ENCODE measurements around the gene FAM193A. TPM values are rescaled to one million over a fixed set of nuclear protein-coding genes. Genes with fewer than 3 reads are reported as not detected.

FAM193A gene
- total RNA-seq, 4 donors from 2014 or later = 27.7 to 40.4 (median 31.1) TPM

DNA sequence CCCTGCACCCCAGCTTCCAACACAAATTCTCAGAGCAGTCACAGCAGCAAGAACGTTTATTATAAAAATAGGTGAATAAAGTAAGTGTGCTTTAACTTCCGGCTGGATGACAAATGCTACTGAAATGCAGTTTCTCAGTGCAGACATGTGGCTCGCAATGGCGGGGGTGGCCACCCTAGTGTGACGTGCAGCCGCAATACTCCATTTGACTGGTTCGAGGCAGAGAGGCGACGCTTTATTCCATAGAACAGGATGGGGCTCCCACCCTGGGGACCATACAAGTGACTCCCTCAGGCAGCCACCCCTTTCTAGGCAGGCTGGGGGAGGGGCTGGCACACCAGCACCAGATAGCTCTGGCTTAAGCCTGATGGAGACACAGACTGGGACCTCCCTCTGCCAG, 205.2 kb downstream of the FAM193A start:
- Histone ChIP-seq H3K4me1 (peaks cover 0 to 24% (median 11%) of the 10 kb centered on the region in 4 donors), H3K36me3 (peaks cover 0 to 23% (median 9%) of the 10 kb centered on the region in 4 donors), H3K4me3 (no peak overlapping the region), H3K27ac (no peak overlapping the region), H3K27me3 (no peaks in the 10 kb centered on the region), H3K9me3 (no peaks in the 10 kb centered on the region)
- no peak for DNase-seq
- in situ Hi-C loops (cut with MboI; ENCODE audit: low pct_ligation_motif_present in 1 of 4, low pct_unique_long_range_greater_than_20kb in 1 of 4, low sequenced_read_pairs in 3 of 4) (no loop called here), intact Hi-C loops (cut with DNase I; ENCODE audit: low total_unique reads) (no loop called here)
- TF ChIP-seq EP300 (IDR thresholded peaks at IDR 0.05; ENCODE audit: low read depth) = no peak
- TF ChIP-seq, protein P1, sequence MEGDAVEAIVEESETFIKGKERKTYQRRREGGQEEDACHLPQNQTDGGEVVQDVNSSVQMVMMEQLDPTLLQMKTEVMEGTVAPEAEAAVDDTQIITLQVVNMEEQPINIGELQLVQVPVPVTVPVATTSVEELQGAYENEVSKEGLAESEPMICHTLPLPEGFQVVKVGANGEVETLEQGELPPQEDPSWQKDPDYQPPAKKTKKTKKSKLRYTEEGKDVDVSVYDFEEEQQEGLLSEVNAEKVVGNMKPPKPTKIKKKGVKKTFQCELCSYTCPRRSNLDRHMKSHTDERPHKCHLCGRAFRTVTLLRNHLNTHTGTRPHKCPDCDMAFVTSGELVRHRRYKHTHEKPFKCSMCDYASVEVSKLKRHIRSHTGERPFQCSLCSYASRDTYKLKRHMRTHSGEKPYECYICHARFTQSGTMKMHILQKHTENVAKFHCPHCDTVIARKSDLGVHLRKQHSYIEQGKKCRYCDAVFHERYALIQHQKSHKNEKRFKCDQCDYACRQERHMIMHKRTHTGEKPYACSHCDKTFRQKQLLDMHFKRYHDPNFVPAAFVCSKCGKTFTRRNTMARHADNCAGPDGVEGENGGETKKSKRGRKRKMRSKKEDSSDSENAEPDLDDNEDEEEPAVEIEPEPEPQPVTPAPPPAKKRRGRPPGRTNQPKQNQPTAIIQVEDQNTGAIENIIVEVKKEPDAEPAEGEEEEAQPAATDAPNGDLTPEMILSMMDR (IDR thresholded peaks at IDR 0.05) = no peak
- no peak for TF ChIP-seq POLR2AphosphoS5 (IDR thresholded peaks at IDR 0.05)
- TF ChIP-seq POLR2A (IDR thresholded peaks at IDR 0.05) = no peak
- 67 to 87% methylated on average over 1 to 9 of the region's 9 CpGs for whole genome bisulfite sequencing, 2 donors (ENCODE audit: low coverage in 1 of 2)

DNA sequence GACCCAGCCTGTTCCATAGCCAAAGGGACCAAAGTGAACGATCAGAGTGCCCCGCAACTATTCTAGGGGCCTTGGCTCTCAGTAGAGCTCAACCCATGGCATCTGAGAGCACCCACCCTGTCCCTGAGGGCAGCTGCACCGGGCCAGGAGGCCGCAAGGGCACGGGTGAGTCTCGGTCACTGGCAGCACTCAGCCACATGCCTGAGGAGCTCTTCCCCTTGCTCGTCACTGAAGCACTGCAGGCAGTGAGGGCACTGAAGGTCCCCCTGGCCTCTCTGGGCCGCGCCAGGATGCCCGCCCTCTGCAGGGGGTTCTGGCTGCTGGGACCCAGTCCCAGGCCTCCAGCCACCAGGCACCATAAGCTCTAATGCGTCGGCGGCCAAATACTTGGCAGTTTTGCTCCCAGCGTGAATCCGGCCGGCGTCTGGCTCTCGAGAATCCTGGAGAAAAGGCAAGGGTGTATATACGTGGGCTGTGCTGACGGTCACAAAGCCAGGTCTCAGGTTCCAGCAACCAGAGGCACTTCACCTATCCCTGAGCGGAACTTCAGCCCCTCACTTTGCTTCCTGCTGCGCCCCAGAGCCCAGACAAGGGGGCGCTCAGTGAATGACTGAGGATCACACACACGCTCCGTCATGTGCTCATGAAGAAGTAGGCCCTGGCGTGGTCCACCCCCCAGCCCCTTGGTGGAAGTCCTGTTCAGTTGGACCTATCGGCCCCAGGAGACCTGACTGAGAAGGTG, 205.8 kb downstream of the FAM193A start:
- H3K9me3 ChIP-seq = no peaks in the 10 kb centered on the region

DNA sequence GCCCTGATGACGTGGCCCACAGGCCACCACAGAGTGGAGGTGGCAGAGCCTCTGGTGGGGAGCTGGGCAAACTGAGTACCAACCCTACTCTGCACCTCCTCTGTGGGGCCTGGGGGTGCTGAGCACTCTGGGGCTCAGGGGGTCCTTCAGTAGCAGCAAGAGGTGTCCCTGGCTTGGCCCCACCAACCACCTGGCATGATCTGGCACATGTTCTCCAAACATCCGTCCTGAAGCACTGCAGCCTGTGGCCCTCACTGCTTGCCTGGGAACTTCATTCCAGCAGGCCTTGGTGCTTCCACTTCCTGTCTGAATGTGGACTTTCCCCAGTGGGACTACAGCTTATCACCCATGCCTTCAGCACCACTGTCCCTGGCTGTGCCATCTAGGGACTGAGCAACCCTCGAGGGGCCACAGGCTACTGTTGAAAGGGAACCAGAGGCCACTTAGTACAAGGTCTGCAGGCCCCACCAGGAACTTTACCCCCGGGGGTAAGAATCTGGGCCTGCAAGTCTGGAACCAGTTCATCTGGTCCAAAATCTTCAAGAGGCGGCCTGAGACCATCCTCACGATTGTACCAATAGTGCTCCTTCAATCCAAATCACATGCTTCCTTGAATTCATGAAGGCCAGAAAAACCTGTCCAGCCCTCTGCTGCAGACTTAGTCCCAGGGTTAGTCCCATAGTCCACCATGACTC, 206.5 kb downstream of the FAM193A start:
- intact Hi-C loops (cut with DNase I; ENCODE audit: low total_unique reads) = no loop called here
- Histone ChIP-seq H3K9me3 (no peaks in the 10 kb centered on the region), H3K4me1 (peaks cover 0 to 27% (median 12%) of the 10 kb centered on the region in 4 donors), H3K36me3 (peaks cover 0 to 35% (median 15%) of the 10 kb centered on the region in 4 donors), H3K4me3 (no peak overlapping the region), H3K27ac (no peak overlapping the region), H3K27me3 (no peaks in the 10 kb centered on the region)
- no peak for TF ChIP-seq EP300 (IDR thresholded peaks at IDR 0.05; ENCODE audit: low read depth)
- WGBS, 2 donors (ENCODE audit: low coverage in 1 of 2) = 81 to 100% methylated on average over 1 to 6 of the region's 6 CpGs
- in situ Hi-C loops (cut with MboI; ENCODE audit: low pct_ligation_motif_present in 1 of 4, low pct_unique_long_range_greater_than_20kb in 1 of 4, low sequenced_read_pairs in 3 of 4) = no loop called here
- DNase-seq = no peak

More for the DNA sequence above, 205.8 kb downstream of the FAM193A start:
- H3K27ac ChIP-seq = no peak overlapping the region
- no peak overlapping the region for H3K4me3 ChIP-seq
- peaks cover 0 to 27% (median 12%) of the 10 kb centered on the region in 4 donors for H3K4me1 ChIP-seq
- intact Hi-C loops (cut with DNase I; ENCODE audit: low total_unique reads) (no loop called here), in situ Hi-C loops (cut with MboI; ENCODE audit: low pct_ligation_motif_present in 1 of 4, low pct_unique_long_range_greater_than_20kb in 1 of 4, low sequenced_read_pairs in 3 of 4) (no loop called here)
- DNase-seq = no peak
- H3K36me3 ChIP-seq = peaks cover 0 to 29% (median 12%) of the 10 kb centered on the region in 4 donors
- 92% methylated on average over 18 of the region's 27 CpGs; no CpG with 5 or more reads in 1 of the 2 donors for WGBS, 2 donors (ENCODE audit: low coverage in 1 of 2)
- no peaks in the 10 kb centered on the region for H3K27me3 ChIP-seq
- TF ChIP-seq EP300 (IDR thresholded peaks at IDR 0.05; ENCODE audit: low read depth) (no peak), POLR2AphosphoS5 (IDR thresholded peaks at IDR 0.05) (no peak), POLR2A (IDR thresholded peaks at IDR 0.05) (no peak)
- TF ChIP-seq, protein P1 (IDR thresholded peaks at IDR 0.05) = no peak

DNA sequence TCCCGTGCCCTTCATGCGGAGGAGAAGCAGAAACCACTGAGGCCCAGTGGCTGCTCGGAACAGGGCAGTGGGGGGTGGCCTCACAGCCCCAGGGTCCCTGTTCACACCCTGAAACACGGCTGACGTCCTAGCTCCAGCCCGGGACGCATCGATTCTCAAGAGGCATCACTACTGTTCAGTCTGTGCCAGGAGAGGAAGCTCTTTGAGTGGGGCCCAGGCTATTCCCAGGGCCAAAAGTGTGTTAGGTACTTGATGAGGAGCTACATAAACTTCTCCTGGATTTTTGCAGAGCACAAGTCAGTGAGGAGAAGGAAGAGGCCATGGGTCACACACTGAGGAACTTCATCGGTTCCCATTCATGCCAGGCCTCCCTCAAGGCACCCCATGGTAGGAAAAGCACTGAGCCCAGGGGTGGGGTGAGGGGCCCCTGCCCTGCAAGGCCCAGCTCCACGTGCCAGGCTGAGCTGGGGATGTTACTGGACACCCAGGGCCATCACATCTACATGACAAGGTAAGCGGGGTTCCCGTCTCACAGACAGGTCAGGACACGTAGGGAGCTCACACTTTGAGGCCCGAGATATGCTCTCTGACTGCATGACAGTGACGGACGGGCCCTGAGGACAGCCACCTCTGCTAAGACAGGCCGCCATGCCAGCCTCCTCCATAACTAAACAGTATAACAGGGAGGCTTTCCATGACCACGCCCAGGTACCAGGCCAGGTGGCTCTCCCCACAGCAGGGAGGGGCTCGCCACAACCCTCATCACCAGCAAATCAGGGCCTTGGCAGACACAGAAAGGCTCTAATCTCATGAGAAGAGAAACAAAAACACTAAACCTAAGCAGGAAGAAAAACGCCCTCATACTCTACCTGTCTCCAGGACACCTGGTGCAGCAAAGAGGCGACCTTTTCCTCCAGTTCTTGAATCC, 207.3 kb downstream of the FAM193A start:
- Histone ChIP-seq H3K36me3 (peaks cover 0 to 35% (median 15%) of the 10 kb centered on the region in 4 donors), H3K4me1 (peaks cover 0 to 27% (median 12%) of the 10 kb centered on the region in 4 donors), H3K27me3 (no peaks in the 10 kb centered on the region), H3K4me3 (no peak overlapping the region), H3K9me3 (no peaks in the 10 kb centered on the region), H3K27ac (peak overlapping the region in 3 of 4 donors; percentile 17 to 65 (median 28))
- intact Hi-C loops (cut with DNase I; ENCODE audit: low total_unique reads) (no loop called here), in situ Hi-C loops (cut with MboI; ENCODE audit: low pct_ligation_motif_present in 1 of 4, low pct_unique_long_range_greater_than_20kb in 1 of 4, low sequenced_read_pairs in 3 of 4) (no loop called here)
- TF ChIP-seq, protein P1 (IDR thresholded peaks at IDR 0.05) = no peak
- TF ChIP-seq POLR2A (IDR thresholded peaks at IDR 0.05) (no peak), POLR2AphosphoS5 (IDR thresholded peaks at IDR 0.05) (no peak), EP300 (IDR thresholded peaks at IDR 0.05; ENCODE audit: low read depth) (no peak)
- 73 to 74% methylated on average over 5 to 21 of the region's 21 CpGs for WGBS, 2 donors (ENCODE audit: low coverage in 1 of 2)
- peak; percentile 68 for DNase-seq

Measured in transverse colon (tissue), 4 donors.